Thoracic aorta (tissue), 2 donors: ENCODE measurements around the gene NEU3. TPM values are rescaled to one million over a fixed set of nuclear protein-coding genes. Genes with fewer than 3 reads are reported as not detected.
"Not testable (repeated sequence)": the region's sequence is repeated elsewhere in the genome, so short reads cannot be mapped to it uniquely, and the experiment has no call there.

Source experiments
- ATAC-seq: fragments of 150-250 bp; one replicate; pipeline ENCODE4 v1.8.0; 2017; ENCODE audit warnings: low read depth; ENCODE audit not compliant: insufficient number of reproducible peaks, low FRiP score
- DNase-seq: peaks from one replicate; pipeline ENCODE4 v3.0.0-alpha.2; 2020; ENCODE audit warnings: low spot score
- H3K27ac ChIP-seq, 2 donors: fragments of 200-600 bp; sonication (generic); 1 replicate in 1 of 2; 2 replicates in 1 of 2; pipeline ENCODE4 v1.5.1; 2016; ENCODE audit warnings: mild to moderate bottlenecking in 2 of 2, moderate library complexity in 2 of 2
- H3K27me3 ChIP-seq: fragments of 200-600 bp; sonication (generic); replicated peaks from 2 replicates; pipeline ENCODE4 v1.6.0; 2016; ENCODE audit warnings: mild to moderate bottlenecking; ENCODE audit not compliant: insufficient read depth
- H3K36me3 ChIP-seq: fragments of 200-600 bp; sonication (generic); one replicate; pipeline ENCODE4 v1.5.1; 2016
- H3K4me1 ChIP-seq, 2 donors: fragments of 200-600 bp; sonication (generic); 1 replicate in 1 of 2; 2 replicates in 1 of 2; pipeline versions ENCODE4 v1.5.1 to v1.6.0; 2016; ENCODE audit warnings: low read depth in 2 of 2, mild to moderate bottlenecking in 1 of 2; ENCODE audit not compliant: control insufficient read depth in 1 of 2
- H3K4me3 ChIP-seq: fragments of 200-600 bp; sonication (generic); 2 replicates; pipeline ENCODE4 v1.5.1; 2016; ENCODE audit warnings: mild to moderate bottlenecking
- H3K9me3 ChIP-seq: fragments of 200-600 bp; sonication (generic); 2 replicates; pipeline ENCODE4 v1.5.1; 2016
- total RNA-seq, 2 donors: library from RNA; depleted of rRNA; stranded (reverse); fragments of >200 nt; gene quantifications; one replicate each; pipeline versions ENCODE4 v1.1.0 to v1.2.3, GENCODE V29; 2016
- TF ChIP-seq, protein P1 (sequence below): fragments of 200-600 bp; sonication (generic); IDR thresholded peaks from one replicate; pipeline ENCODE4 v1.5.1; 2019; ENCODE audit warnings: antibody characterized with exemption

The NEU3 gene
- total RNA-seq, 2 donors from 2014 or later, result 11.9 to 23.3 TPM

DNA sequence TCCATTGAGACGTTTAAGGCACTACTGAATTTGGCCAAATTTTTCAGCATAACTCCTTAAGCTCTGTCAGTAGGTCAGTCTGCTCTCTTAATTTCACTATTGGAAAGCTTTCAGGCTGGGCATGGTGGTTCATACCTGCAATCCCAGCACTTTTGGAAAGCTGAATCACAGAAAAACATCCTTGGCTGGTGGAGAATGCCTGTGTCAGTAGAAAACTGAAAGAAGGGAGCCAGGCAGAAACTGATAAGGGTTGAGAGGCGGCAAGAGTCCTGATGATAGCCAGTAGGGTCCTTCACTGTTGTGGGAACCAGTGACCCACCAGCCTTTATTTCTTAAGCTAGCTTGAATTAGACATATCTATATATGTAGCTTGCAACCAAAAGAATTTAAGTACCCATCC, 22.6 kb downstream of the NEU3 start:
- Histone ChIP-seq H3K4me3 (no peak overlapping the region), H3K4me1 (no peaks in the 10 kb centered on the region), H3K9me3 (no peaks in the 10 kb centered on the region), H3K27me3 (no peaks in the 10 kb centered on the region), H3K36me3 (peaks cover 3% of the 10 kb centered on the region), H3K27ac (no peak overlapping the region)
- DNase-seq (no peak), ATAC-seq (no peak)
- TF ChIP-seq, protein P1, sequence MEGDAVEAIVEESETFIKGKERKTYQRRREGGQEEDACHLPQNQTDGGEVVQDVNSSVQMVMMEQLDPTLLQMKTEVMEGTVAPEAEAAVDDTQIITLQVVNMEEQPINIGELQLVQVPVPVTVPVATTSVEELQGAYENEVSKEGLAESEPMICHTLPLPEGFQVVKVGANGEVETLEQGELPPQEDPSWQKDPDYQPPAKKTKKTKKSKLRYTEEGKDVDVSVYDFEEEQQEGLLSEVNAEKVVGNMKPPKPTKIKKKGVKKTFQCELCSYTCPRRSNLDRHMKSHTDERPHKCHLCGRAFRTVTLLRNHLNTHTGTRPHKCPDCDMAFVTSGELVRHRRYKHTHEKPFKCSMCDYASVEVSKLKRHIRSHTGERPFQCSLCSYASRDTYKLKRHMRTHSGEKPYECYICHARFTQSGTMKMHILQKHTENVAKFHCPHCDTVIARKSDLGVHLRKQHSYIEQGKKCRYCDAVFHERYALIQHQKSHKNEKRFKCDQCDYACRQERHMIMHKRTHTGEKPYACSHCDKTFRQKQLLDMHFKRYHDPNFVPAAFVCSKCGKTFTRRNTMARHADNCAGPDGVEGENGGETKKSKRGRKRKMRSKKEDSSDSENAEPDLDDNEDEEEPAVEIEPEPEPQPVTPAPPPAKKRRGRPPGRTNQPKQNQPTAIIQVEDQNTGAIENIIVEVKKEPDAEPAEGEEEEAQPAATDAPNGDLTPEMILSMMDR, result no peak

DNA sequence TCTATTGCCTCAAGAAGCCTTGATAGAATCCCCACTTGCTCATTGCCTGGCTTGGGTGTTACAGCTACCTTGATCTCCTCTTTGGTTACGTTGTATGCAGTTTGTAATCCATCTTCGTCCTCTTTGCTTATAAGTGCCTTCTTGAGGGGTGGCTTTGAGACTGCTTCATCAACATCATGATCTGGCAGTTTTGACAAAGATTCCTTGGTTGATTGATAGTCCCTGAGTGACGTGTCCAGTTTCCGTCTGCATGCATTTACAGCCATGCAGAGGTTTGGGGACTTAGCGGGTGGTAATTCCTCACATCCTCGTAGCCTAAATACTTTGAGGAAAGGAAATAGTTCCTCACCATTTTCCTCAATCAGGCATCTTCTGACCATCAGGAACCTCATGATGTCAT, 23.1 kb downstream of the NEU3 start:
- TF ChIP-seq, protein P1, result no peak
- DNase-seq (no peak), ATAC-seq (no peak)
- Histone ChIP-seq H3K36me3 (peaks cover 3% of the 10 kb centered on the region), H3K4me1 (no peaks in the 10 kb centered on the region), H3K9me3 (no peaks in the 10 kb centered on the region), H3K27ac (no peak overlapping the region), H3K4me3 (no peak overlapping the region), H3K27me3 (no peaks in the 10 kb centered on the region)

DNA sequence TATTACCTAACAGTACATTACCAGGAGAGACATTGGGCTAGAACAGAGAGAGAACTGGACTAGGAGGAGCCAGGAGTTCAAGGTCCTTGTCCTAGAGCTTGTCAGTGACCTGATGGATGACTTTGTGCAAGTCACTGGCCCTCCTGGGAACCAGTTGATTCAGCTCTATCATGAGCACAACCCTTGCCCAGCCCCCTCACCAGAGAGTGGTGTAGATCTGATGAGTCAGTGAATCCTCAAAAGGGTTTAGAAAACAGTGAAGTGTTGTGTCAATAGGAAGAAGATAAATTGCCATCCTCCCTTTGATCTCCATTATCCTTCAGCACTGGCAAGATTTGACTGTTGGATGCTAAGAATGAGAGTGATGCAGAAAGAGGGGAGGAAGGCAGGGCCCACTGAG, 24.3 kb downstream of the NEU3 start:
- no peaks in the 10 kb centered on the region for H3K27me3 ChIP-seq
- TF ChIP-seq, protein P1, result no peak
- no peak overlapping the region for H3K27ac ChIP-seq
- ATAC-seq, result no peak
- no peak overlapping the region for H3K4me3 ChIP-seq
- H3K36me3 ChIP-seq, result no peaks in the 10 kb centered on the region
- no peaks in the 10 kb centered on the region for H3K9me3 ChIP-seq
- DNase-seq, result no peak
- H3K4me1 ChIP-seq, result no peaks in the 10 kb centered on the region

DNA sequence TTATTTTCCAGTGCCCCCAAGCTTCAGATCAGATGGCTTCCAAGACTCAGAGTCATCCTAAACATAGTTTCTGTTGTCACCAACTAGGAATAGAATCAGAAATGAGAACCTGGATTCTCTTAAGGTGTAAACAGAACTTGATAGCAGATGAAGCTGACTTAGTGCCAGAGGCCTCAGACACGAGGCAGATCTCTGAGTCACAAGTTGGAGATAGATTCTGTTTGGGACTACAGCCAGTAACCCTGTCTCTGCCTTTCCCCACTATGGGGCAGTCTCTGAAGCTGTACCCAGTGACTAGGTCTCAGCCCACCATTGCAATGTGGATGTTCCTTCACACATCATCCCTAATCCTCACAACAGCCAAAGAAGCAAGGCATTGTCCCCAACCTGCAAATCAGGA, 25.4 kb downstream of the NEU3 start:
- ATAC-seq (no peak), DNase-seq (no peak)
- Histone ChIP-seq H3K27me3 (no peaks in the 10 kb centered on the region), H3K4me1 (no peaks in the 10 kb centered on the region), H3K9me3 (no peaks in the 10 kb centered on the region), H3K36me3 (no peaks in the 10 kb centered on the region), H3K27ac (no peak overlapping the region), H3K4me3 (no peak overlapping the region)
- TF ChIP-seq, protein P1, result no peak

DNA sequence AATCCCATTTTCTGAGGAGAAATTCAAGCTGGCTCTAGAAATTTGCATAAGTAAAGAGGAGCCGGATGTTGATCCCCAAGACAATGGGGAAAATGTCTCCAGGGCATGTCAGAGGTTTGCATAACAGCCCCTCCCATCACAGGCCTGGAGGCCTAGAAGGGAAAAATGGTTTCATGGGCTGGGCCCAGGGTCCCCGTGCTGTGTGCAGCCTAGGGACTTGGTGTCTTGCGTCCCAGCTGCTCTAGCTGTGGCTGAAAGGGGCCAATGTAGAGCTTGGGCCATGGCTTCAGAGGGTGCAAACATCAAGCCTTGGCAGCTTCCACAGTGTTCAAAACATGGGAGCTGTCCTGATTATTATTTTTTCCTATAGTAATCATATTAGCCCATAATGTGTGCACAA, 30.5 kb downstream of the NEU3 start:
- H3K27ac ChIP-seq, H3K4me3 ChIP-seq, H3K9me3 ChIP-seq, H3K36me3 ChIP-seq, DNase-seq, H3K27me3 ChIP-seq, H3K4me1 ChIP-seq, ATAC-seq: not testable (repeated sequence)

DNA sequence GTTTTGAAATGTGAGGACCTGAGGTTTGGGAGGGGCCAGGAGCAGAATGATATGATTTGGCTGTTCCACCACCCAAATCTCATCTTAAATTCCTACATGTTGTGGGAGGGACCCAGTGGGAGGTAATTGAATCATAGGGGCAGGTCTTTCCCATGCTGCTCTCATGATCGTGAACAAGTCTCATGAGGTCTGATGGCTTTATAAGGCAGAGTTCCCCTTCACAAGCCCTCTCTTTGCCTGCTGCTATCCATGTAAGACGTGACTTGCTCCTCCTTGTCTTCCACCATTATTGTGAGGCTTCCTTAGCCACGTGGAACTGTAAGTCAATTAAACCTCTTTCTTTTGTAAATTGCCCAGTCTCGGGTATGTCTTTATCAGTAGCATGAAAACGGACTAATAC, 31.6 kb downstream of the NEU3 start:
- H3K27me3 ChIP-seq, H3K27ac ChIP-seq, H3K4me1 ChIP-seq, DNase-seq, H3K4me3 ChIP-seq, H3K9me3 ChIP-seq, ATAC-seq, H3K36me3 ChIP-seq: not testable (repeated sequence)
